UCSD-AML1 (cell line): ENCODE measurements around the gene FHOD3.

ENCODE experiments used
- DNase-seq: peaks from one replicate; lab custom pipeline; 2025; ENCODE audit not compliant: unreplicated experiment; lab: John Stamatoyannopoulos, UW

FHOD3 gene

DNA sequence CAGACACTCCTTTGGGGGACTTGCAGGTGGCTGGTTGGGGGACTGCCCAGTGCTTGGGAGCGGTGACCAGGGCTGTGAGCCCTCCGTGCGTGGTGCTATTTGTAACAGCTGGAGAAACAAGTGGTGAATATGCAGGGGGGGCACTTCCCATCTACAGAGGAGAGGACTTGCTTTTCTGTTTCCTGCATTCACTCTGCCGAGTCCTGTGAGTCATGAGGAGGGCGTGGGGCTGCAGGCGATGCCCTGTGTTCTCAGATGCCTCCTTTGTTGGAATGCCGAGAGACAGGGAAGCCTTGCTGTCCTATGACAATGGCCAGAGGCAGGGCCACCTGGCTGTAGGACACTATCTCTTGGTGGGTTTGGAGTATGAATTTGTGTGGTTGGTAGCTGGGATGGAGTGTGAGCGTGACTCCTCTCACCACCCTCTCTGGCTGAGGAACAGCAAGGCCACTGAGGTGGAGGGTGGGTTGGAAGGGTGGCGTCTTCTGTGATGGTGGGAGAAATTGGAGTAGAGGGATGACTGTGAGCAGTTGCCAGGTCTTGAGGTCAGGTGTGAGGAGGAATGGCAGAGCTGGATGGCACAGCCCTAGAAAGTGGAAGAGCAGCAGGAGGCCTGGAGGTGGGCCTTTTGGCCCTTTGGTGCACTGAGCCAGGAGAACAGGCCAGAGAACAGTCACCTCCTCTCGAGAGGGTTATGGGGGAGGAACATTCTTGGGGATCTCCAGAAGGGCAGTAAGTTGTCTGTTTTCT, 24.3 kb downstream of the FHOD3 start:
- no peak for DNase-seq

DNA sequence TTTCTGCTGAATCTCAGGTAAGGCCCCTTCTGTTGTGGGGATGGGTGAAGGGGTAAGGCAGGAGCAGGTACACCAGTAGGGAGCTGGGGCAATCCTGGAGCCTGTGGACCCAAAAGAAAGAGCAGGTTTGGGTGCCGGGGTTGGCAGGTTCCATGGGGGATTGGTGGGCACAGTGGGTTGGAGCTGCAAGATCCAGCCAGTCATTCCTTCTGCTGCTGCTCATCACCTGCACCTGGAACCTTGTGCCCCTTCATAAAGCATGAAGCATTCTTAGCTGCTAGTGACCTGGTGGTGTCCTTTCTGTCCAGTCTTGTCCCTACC, 24.9 kb downstream of the FHOD3 start:
- DNase-seq = no peak

DNA sequence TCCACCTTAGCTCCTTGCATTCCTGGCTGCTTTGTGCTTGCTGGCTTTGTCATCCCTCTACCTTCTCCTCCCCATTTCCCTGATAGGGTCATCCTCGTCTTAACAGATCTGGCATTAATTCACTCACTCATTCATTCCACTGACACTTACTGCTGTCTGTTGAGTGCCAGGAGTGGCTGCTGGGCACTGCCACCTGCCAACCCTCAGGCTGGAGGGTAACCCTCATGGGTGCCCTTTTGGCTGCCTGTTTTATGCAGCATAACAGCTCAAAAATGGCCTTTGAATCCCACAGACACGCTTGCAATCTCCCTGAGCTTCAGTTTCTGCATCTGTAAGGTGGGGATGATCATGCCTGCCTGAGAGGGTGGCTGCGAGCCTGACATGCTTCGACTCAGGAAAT, 25.2 kb downstream of the FHOD3 start:
- DNase-seq = no peak

DNA sequence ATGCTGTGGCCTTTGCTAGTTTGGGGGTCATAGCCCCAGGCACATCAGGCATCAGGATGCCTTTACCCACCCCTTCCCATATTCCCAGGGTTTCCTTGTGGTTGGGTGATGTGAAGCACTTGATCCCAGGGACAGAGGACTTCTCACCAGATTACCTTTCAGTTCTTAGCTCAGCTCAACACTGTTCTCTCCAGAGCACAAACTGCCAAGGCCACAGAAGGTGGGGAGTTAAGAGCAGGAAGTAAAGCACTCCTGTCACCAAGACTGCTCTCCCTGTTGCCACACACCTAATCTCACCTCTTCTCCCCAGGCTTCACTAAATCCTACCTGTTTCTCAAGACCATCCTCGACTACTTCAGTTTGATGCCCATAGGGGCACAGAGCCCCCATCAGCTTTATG, 25.9 kb downstream of the FHOD3 start:
- no peak for DNase-seq

DNA sequence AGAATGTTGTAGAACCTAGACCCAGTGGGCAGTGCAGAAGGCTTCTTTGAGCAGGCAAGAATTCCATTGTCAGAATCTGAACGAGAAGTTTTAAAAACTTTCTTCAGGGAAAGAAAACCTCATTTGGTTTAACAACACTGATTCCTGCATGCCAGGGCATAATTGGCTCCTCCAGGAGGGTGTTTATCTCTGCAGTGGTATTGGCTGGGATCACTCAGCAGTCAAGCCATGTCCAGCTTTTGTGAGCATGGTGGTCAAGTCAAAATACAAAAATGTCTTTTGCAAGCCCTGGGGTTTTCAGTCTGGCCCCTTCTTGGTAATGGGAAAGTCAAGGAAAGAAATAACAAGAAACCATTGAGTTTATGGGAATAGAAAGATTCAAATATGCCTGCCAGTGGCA, 28.3 kb downstream of the FHOD3 start:
- DNase-seq = no peak

DNA sequence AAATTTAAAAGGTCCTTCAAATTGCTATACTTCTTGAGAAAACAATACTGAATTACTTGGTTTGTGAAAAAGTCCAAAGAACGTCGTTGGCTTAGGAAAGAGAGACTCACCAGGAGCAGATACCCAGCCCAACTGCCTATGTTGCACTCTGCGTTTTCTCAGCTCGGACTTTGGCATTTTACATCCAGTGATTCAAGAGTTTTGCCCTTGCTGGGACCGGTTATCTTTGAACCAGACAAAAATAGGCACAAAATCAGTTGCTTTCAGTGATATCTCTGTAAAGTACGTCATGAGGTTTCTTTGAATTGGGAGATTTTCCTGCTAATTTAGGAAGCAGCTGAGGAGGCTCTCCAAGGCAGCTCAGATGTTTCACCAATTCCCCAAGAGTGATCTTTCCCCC, 29.3 kb downstream of the FHOD3 start:
- DNase-seq = no peak

DNA sequence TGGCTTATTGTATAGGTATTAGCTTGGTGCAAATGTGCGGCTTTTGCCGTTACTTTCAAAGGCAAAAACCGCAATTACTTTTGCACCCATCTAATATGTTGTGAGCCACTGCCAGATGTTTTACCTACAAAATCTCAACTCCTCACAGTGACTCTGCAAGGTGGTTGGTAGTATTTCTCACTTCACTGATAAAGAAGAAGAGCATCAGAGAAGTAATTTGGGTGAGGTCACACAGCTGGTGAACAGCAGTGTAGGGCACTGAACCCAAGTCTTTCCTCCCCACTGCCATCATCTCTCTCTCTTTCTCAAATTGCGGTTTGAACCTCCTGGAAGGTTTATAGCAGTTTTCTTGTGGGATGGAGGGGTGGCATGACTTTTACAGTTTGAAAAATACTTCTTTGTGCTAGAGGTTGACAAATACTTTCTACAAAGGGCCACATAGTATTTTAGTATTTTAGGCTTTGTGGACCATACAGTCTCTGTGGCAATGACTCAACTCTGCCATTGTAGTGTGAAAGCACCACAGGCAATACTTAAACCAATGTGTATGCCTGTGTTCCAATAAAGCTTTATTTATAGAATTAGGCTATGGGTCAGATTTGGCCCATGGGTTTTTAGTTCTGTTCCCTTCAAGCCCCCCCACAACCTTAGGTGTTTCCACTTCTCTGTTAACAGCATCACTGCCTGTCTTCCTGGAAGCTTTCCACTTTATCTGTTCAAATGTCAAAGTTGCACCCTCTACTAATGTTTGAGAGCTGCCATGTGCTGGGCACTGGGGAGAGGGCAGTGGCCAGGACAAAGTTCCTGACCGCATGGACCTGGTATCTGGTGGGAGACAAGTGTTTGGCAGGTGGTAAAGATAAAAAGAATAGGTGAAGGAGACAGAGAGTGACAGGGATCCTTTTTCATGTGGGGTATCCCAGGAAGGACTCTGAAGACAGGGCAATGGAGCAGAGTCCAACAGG, 30.1 kb downstream of the FHOD3 start:
- no peak for DNase-seq

DNA sequence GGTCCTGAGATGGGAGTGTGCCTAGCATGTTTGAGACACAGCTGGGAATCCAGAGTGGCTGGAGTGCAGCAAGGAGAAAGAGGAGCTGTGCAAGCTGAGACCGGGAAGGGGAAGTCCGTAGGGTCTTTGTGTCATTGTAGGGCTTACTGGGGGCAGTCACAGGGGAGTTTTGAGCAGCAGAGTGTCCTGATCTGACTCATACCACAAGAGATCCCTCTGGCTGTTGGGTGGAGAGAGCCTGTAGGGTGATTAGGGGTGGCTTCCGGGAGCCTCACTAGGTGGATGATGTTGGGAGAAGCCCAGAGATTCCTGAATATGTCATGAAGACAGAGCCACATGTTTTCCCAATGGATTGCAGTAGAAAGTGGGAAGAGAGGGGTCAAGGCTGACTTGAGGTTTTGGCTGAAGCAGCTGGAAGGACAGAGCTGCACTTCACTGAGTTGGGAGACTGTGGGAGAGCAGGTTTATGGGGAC, 30.9 kb downstream of the FHOD3 start:
- DNase-seq = no peak

DNA sequence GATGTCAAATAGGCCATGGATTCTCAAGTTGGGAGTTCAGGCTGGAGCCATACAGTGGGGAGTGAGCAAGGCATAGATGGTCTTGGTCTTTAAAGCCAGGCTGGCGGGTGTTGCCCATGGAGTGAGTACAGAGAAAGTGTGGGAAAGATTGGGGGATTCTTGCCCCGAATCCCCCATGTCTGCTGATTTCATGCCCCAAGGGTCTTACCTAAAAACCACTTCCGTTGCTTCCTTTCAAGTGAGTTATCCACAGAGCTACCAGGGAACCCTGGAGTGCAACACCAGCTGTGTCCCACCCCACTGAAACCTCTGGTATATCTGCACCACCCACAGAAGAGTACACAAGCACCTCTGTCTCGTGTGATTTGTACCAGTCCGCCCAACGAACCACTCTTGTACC, 31.4 kb downstream of the FHOD3 start:
- DNase-seq = no peak

DNA sequence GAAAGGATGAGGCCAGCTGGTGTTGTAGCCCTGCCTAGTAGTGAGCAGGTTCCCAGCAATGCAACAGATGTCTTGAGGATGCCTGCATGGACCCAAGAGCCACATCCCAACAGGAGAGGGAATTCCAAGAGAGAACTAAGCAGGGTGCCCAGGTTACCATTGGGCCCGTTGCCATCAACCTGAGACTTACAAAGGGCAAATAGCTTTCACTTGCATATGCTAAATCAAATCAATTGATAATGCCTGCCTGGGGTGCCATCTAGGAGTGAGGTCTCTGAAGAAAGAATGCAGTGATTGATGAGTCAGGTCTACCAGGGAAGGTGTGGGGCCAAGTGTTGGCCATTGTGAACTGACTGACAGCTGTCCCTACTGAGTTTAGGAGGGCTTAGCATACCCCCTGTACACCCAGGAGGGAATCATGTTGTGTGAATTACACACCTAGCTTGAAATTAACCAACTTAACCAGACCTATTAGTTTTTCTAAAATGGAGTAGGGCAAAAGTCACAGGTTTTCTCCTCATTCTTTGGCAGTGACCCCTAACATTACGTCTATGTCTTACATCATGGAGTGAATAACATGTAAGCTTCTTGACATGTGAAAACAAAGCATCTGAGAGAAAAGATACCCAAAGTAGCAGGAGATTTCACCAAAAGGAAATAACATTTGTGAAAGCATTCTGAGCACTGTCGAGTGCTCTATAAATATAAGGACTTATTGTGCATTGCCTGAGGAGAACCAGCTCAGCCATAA, 32.3 kb downstream of the FHOD3 start:
- no peak for DNase-seq

DNA sequence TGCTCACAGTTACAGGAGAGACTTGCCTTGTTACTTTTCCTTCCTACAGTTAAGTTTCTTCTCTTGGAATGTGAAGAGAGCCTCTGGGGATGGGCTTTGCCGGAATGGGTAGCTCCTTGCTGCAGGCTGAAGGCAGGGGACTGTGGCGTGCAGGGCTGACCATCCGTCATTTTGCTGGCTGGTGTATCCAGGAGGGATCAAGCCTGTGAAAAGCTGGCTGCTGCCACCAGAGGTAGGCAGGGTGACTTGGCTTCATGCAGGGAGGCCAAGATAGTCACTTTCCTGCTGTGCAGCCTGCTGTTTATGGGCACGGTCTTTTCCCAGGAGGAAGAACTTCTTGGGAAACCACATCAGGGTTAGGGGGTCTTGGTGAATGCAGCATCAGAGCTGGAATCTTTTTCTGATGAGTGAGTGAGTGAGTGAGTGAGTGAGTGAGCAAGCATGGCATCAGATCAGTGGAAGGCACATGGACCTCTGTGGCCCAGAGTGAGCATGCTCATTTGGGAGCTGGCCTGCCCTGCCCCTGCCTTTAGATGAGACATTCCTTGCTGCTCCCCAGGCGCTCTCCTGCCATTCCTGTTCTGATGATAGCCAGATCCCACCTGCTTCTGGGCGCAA, 33.0 kb downstream of the FHOD3 start:
- no peak for DNase-seq

DNA sequence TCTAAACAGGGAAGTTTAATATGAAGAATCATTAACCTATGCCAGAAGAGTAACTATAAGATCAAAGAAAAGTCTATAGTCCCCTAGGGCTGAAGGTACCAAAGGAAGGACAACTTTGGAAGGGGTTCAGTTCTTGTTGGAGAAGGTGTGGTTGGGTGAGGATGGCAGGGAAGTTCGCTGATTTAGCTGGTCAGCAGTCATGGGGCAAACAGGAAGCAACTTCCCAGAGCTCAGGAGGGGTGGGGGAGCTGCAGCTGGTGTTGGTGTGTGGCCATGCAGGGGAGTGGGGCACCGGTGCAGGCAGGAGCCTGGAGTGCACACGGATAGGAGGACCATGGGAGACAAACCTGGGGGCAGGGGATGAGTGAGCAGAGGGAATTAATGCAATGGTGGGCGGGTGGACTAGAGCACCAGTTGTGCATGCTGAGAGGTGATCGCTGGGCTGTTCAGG, 34.0 kb downstream of the FHOD3 start:
- no peak for DNase-seq

DNA sequence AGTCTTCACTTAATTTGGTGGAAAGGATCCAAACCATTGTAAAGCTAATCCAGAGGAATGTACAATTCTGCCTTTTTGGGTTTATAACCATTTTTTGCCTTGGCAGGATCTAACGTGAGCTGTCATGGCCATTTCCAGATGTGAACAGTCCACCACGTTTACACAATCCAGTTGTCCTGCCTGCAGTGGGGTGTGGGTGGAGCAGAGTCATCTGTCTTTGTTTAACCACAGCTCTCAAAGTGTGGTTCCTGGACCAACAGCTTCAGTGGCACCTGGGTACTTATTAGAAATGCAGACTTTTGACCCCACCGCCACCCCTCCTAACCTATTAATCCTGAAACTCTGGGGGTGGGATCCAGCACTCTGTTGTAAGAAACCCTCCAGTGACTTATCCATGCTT, 35.9 kb downstream of the FHOD3 start:
- DNase-seq = no peak

DNA sequence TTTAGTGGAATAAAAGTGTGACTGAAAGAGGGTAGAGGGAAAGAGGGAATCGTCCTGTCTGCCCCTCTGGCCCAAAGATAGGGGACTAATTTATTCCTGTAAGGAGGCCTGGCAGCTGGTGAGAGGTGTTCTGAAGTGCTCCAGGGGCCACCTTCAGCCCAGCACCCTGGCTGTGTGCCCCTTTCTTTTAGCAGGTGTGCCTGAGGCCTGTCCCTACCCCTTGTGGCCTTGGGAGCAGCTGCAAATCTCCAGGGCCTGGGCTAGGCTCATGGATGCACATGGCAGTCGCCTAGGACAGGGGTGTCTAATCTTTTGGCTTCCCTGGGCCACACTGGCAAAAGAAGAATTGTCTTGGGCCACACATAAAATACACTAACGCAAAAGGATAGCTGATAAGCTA, 37.3 kb downstream of the FHOD3 start:
- no peak for DNase-seq

DNA sequence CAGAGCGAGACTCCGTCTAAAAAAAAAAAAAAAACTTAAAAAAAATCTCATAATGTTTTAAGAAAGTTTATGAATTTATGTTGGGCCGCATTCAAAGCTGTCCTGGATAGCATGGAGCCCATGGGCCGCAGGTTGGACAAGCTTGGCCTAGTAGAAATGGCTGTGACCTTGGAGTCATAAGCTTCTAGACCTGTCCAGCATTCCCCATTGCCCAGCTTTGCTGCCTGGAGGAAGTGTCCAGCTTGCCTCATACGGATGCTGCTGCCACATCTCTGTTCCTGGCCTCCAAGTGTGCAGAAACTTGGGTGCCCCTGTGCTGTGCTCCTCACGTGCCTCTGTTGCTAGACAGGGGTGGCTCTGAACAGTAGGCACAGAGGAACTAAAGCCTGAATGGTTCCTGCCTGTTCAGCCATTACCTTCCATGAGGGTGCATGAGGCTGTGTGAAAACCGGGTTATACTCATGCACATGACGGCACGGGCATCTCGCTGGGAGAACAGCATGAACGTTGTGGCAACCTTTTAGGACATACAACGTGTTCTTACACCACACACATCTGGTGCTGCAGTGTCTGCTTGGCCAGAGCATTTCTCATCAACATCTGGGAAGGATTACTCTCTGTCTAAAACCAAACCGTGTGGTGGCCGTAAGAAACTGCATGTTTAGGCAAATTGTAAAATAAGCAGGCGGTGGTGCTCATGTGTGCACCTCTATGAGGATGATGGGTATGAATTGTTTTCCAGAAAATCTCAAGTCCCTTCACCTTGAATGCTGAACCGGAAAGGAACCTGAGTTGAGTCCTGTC, 38.2 kb downstream of the FHOD3 start:
- DNase-seq = no peak

DNA sequence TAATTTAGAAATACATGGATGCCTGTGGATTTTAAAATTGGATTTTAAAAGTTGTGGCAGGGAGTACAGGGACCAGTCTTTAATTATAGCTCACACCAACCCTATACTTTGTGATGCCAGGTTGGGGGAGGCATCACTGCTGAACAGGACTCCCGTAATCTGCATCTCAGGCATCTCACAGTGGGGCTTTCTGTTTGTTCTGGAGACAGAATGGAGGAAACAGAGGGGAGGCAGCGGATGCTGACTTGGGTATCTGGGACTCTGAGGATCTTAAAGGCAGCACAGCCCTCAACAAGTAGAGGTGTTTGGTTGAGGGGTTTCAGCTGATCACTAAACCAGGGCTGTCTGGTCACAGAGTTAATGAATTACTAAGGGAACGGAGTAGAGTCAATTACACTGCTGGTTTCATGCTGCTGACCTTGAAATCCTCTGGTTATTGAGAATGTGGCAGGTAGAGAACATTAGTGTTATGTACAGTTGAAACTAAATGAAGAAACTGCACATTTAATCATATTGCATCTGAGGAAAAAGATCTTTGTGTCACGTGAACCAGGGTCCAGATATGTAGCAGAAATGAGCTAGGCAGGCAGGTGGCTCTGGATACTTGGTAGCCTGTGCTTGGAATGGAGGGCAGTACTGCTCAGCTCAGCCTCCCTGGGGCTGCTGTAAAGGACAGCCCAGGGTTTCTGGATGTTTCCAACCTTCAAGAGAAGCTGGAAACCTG, 40.3 kb downstream of the FHOD3 start:
- no peak for DNase-seq

DNA sequence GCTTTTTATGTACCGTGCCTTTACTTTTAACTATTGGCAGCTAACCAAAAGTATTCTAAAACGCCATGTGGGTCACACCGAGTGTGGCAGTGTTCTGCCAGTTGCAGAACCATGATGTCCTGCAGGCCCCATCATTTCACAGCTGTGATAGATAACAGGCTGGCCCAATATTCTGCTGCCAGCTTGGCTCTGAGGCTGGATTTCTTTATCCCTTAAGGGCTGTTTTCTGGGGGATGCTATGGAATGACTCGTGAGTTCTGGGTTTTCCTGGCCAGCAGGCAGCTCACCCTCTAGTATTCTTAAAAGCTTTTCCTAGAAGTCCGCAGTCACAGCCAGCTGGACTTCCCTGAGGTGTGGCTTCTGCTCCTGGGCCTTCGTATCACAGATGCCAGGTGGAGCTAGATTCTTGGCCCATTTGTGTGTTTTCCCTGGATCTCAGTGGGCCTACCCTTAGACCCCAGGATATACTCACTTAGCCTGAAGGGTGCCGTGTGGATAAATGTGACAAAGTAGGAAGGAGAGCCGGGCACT, 41.0 kb downstream of the FHOD3 start:
- DNase-seq = no peak

DNA sequence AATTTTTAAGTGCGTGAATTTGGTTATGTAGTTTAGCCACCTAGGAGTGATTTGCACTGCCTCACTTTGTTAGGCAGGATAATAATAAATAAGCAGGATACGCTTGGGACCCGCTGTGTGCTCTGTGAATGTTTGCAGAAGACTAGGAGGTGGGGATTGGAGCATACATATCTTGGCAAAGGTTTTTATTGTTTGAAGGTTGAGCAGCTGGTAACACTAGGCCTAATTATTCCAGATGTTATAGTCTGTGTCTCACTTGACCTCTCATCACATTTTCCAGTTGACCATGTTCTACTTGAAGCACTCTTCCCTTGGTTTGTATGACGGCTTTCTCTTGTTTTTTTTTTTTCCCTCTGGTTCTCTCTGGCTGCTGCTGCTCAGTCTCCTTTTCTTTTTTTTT, 42.7 kb downstream of the FHOD3 start:
- DNase-seq = no peak

DNA sequence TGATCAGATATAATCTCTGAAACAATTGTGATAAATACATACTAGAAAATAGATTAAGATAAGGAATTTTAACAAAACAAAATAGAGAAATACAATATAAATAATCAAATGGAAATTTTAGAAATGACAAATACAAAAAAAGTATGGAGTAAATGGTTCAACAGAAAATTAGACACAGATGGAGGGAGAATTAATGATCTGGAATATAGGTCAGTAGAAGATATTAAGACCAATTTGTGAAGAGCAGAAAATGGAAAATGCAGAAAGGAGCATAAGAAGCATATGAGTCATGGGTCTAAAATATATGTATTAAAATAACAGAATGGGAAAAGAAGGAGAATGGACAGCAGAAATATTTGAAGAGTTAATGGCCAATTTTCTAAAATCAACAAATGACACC, 44.4 kb downstream of the FHOD3 start:
- no peak for DNase-seq
